A549 (cell line): ENCODE data around the gene BCR. TPM values are rescaled to one million over a fixed set of nuclear protein-coding genes. Genes with fewer than 3 reads are reported as not detected.
A peak's percentile ranks its signal among the peaks of the same experiment; 100 is the strongest.

ENCODE experiments used
- ATAC-seq, 2 experiments: fragments of 200-7000 bp in 1 of 2; fragments of >200 bp in 1 of 2; cut with Nextera tagmentation in 1 of 2; cut with Tn5 transposase in 1 of 2; 3 replicates each; pipeline versions ENCODE4 v1.8.0 to v1.9.1; 2018 to 2020; ENCODE audit warnings: mild to moderate bottlenecking in 1 of 2, moderate library complexity in 1 of 2
- CTCF ChIA-PET: fragments of 300-600 bp; sonication (Branson Sonifier 250); formaldehyde crosslinking; extraction: SDS; loops from one replicate; lab custom pipeline; 2021; ENCODE audit warnings: antibody characterized with exemption, inconsistent platforms; lab: Yijun Ruan, JAX
- POLR2A ChIA-PET: fragments of 350-600 bp; formaldehyde crosslinking; extraction: SDS; loops from one replicate; lab custom pipeline; 2021; ENCODE audit warnings: antibody characterized with exemption, inconsistent platforms; lab: Yijun Ruan, JAX
- DNase-seq, 2 experiments: peaks; one replicate each; pipeline versions ENCODE4 v3.0.0 to v3.0.0-alpha.2; 2011 to 2016; ENCODE audit warnings: low read depth in 1 of 2, low spot score in 1 of 2
- FAIRE-seq: peaks from 2 replicates; lab custom pipeline; 2011; peaks lifted over from hg19 to GRCh38; lab: Jason Lieb, UNC
- H3K27ac ChIP-seq, 2 experiments: fragments of >200 bp; sonication (Bioruptor Twin); formaldehyde crosslinking; 3 replicates each; pipeline ENCODE4 v1.5.1; 2016 to 2017
- H3K4me1 ChIP-seq: fragments of >200 bp; sonication (Bioruptor Twin); formaldehyde crosslinking; 3 replicates; pipeline ENCODE4 v1.6.1; 2016
- H3K4me2 ChIP-seq: fragments of >200 bp; sonication (Bioruptor Twin); formaldehyde crosslinking; 3 replicates; pipeline ENCODE4 v1.6.1; 2016
- H3K4me3 ChIP-seq: fragments of >200 bp; sonication (Bioruptor Twin); formaldehyde crosslinking; 3 replicates; pipeline ENCODE4 v1.5.1; 2016
- H3K9me3 ChIP-seq: fragments of >200 bp; sonication (Bioruptor Twin); formaldehyde crosslinking; 3 replicates; pipeline ENCODE4 v1.6.1; 2016
- BCL3 ChIP-seq: fragments of >200 bp; sonication (Bioruptor Twin); formaldehyde crosslinking; IDR thresholded peaks from 3 replicates; pipeline ENCODE4 v1.6.1; 2016
- CBX2 ChIP-seq: fragments of 200-600 bp; sonication (generic); IDR thresholded peaks from 2 replicates; pipeline ENCODE4 v1.6.1; 2016; ENCODE audit warnings: low read depth, mild to moderate bottlenecking, borderline replicate concordance
- CHD2 ChIP-seq: fragments of 150-350 bp; IDR thresholded peaks from 2 replicates; pipeline ENCODE4 v1.6.1; 2014; ENCODE audit warnings: low read length; ENCODE audit not compliant: partially characterized antibody
- EP300 ChIP-seq, 2 experiments: fragments of >200 bp; sonication (Bioruptor Twin); formaldehyde crosslinking; IDR thresholded peaks; 2 replicates in 1 of 2; 3 replicates in 1 of 2; pipeline ENCODE4 v1.6.1; 2016 to 2017
- FOSB ChIP-seq: fragments of 250-450 bp; sonication (Bioruptor Pico); IDR thresholded peaks from 2 replicates; pipeline ENCODE4 v1.5.0; 2020; ENCODE audit warnings: mild to moderate bottlenecking, moderate library complexity
- GATA3 ChIP-seq: IDR thresholded peaks from 2 replicates; pipeline ENCODE4 v1.6.1; 2012; ENCODE audit warnings: borderline replicate concordance
- HEYL ChIP-seq: fragments of 250-450 bp; sonication (Bioruptor Pico); IDR thresholded peaks from 2 replicates; pipeline ENCODE4 v1.8.0; 2021; ENCODE audit warnings: mild to moderate bottlenecking, moderate library complexity
- HOXA7 ChIP-seq: fragments of 250-450 bp; sonication (Bioruptor Pico); IDR thresholded peaks from 2 replicates; pipeline ENCODE4 v1.5.0; 2020; ENCODE audit warnings: mild to moderate bottlenecking, moderate library complexity
- JUN ChIP-seq, 2 experiments: fragments of >200 bp; sonication (Bioruptor Twin); formaldehyde crosslinking; IDR thresholded peaks; 2 replicates in 1 of 2; 3 replicates in 1 of 2; pipeline ENCODE4 v1.6.1; 2016 to 2017
- JUNB ChIP-seq: fragments of >200 bp; sonication (Bioruptor Twin); formaldehyde crosslinking; IDR thresholded peaks from 2 replicates; pipeline ENCODE4 v1.6.1; 2016
- KDM1A ChIP-seq: fragments of 200-600 bp; sonication (generic); IDR thresholded peaks from 2 replicates; pipeline ENCODE4 v1.6.1; 2016; ENCODE audit warnings: low read depth, mild to moderate bottlenecking
- KDM5A ChIP-seq: fragments of 200-600 bp; sonication (generic); IDR thresholded peaks from 2 replicates; pipeline ENCODE4 v1.6.1; 2016; ENCODE audit warnings: antibody characterized with exemption, mild to moderate bottlenecking
- MAFK ChIP-seq: fragments of 450-650 bp; IDR thresholded peaks from 2 replicates; pipeline ENCODE4 v1.6.1; 2014; ENCODE audit not compliant: partially characterized antibody
- NFE2L2 ChIP-seq: fragments of 150-350 bp; conservative IDR thresholded peaks from 2 replicates; pipeline ENCODE4 v1.6.1; 2014; ENCODE audit warnings: low read length
- NPAS2 ChIP-seq: fragments of 250-450 bp; sonication (Bioruptor Pico); IDR thresholded peaks from 2 replicates; pipeline ENCODE4 v1.8.0; 2022; ENCODE audit warnings: mild to moderate bottlenecking, moderate library complexity, borderline replicate concordance
- POLR2A ChIP-seq: IDR thresholded peaks from 2 replicates; pipeline ENCODE4 v1.6.1; 2012; ENCODE audit warnings: mild to moderate bottlenecking, low read length
- POLR2AphosphoS2 ChIP-seq: conservative IDR thresholded peaks from 2 replicates; pipeline ENCODE4 v1.6.1; 2012; ENCODE audit warnings: low read length, improper control_type of control experiment, inconsistent platforms
- RCOR1 ChIP-seq: fragments of 150-350 bp; IDR thresholded peaks from 2 replicates; pipeline ENCODE4 v1.6.1; 2014; ENCODE audit warnings: antibody characterized with exemption, low read length, low read depth
- RNF2 ChIP-seq: fragments of 200-600 bp; sonication (generic); IDR thresholded peaks from 2 replicates; pipeline ENCODE4 v1.6.1; 2016; ENCODE audit warnings: low read depth, mild to moderate bottlenecking, antibody characterized with exemption, moderate library complexity, borderline replicate concordance
- TP53 ChIP-seq: fragments of 250-450 bp; sonication (Bioruptor Pico); IDR thresholded peaks from 2 replicates; pipeline ENCODE4 v1.5.0; 2021; ENCODE audit warnings: mild to moderate bottlenecking, moderate library complexity
- ZC3H11A ChIP-seq: fragments of 450-650 bp; IDR thresholded peaks from 2 replicates; pipeline ENCODE4 v1.6.1; 2014; ENCODE audit warnings: antibody characterized with exemption, mild to moderate bottlenecking
- ZNF302 ChIP-seq: fragments of 250-450 bp; sonication (Bioruptor Pico); IDR thresholded peaks from 2 replicates; pipeline ENCODE4 v1.9.0; 2021; ENCODE audit warnings: inconsistent platforms, mild to moderate bottlenecking, moderate library complexity
- ZSCAN20 ChIP-seq: fragments of 250-450 bp; sonication (Bioruptor Pico); IDR thresholded peaks from 2 replicates; pipeline ENCODE4 v1.8.0; 2022; ENCODE audit warnings: mild to moderate bottlenecking, moderate library complexity
- WGBS: methylation state at CpG from one replicate; pipeline ENCODE4 v1.1.6; 2017; ENCODE audit errors: missing lambda C conversion rate; 5-methylcytosine and 5-hydroxymethylcytosine counted together
- polyA plus RNA-seq, 4 experiments: library from polyadenylated mRNA; depleted of rRNA in 3 of 4; stranded (reverse); fragments of >200 nt; fragmentation: RNase III in 1 of 4; extraction: RNeasy Plus Mini Kit Qiagen cat#74134 plus additional on column Dnase treatment in 1 of 4; gene quantifications; 2 replicates in 3 of 4; 3 replicates in 1 of 4; pipeline ENCODE4 v1.2.3, GENCODE V29; 2011 to 2017
- TF ChIP-seq, protein P1 (sequence below): fragments of 200-600 bp; sonication (generic); IDR thresholded peaks from 2 replicates; pipeline ENCODE4 v1.6.1; 2016; ENCODE audit warnings: antibody characterized with exemption, mild to moderate bottlenecking, moderate library complexity

Gene BCR
- polyA plus RNA-seq, 2 of the 4 experiments (the other 2 are of a cell fraction), result 14.7 to 16.4 TPM

GRCh38 chr22:23156286-23156685 is 24.0 kb upstream of the BCR start:
- no peaks in the 10 kb centered on the region for H3K9me3 ChIP-seq
- H3K4me1 ChIP-seq, result no peaks in the 10 kb centered on the region
- no peak overlapping the region for H3K4me3 ChIP-seq
- POLR2A ChIA-PET, result no interaction called here
- no peak overlapping the region for H3K27ac ChIP-seq
- TF ChIP-seq GATA3, result no peak
- TF ChIP-seq KDM1A, result no peak
- TF ChIP-seq RNF2, result no peak
- no peak for TF ChIP-seq KDM5A
- TF ChIP-seq BCL3, result no peak
- no peak for TF ChIP-seq POLR2AphosphoS2
- no peak for TF ChIP-seq MAFK
- no peak for TF ChIP-seq HEYL (CRISPR knock-in tag)
- TF ChIP-seq EP300 (IDR thresholded peaks at IDR 0.05), result no peak
- TF ChIP-seq ZSCAN20, result no peak
- TF ChIP-seq FOSB (CRISPR knock-in tag), result no peak
- no peak for TF ChIP-seq NPAS2 (CRISPR knock-in tag)
- ATAC-seq (peak in 1 of 2 experiments; percentile 49; a peak in 4 of 6 replicates), FAIRE-seq (no peak), DNase-seq (no peak)
- CTCF ChIA-PET, result interaction anchor here (0.6 to 1.5 kb wide), 4 partner anchors 10 to 125 kb away, joined by 3 to 6 read pairs (median 4); no protein-coding TSS in a partner anchor
- no peak overlapping the region for H3K4me2 ChIP-seq
- WGBS, result 57% methylated on average over 5 of the region's 8 CpGs

GRCh38 chr22:23157560-23158515 is 22.5 kb upstream of the BCR start:
- H3K4me1 ChIP-seq, result no peaks in the 10 kb centered on the region
- H3K4me3 ChIP-seq, result no peak overlapping the region
- no peak for TF ChIP-seq ZC3H11A
- TF ChIP-seq HOXA7 (CRISPR knock-in tag), result no peak
- TF ChIP-seq NFE2L2, result no peak
- TF ChIP-seq ZNF302 (CRISPR knock-in tag), result no peak
- no peak for TF ChIP-seq JUN (IDR thresholded peaks at IDR 0.05)
- no peak for TF ChIP-seq ZSCAN20
- TF ChIP-seq JUNB, result no peak
- TF ChIP-seq CHD2, result no peak
- TF ChIP-seq, protein P1, sequence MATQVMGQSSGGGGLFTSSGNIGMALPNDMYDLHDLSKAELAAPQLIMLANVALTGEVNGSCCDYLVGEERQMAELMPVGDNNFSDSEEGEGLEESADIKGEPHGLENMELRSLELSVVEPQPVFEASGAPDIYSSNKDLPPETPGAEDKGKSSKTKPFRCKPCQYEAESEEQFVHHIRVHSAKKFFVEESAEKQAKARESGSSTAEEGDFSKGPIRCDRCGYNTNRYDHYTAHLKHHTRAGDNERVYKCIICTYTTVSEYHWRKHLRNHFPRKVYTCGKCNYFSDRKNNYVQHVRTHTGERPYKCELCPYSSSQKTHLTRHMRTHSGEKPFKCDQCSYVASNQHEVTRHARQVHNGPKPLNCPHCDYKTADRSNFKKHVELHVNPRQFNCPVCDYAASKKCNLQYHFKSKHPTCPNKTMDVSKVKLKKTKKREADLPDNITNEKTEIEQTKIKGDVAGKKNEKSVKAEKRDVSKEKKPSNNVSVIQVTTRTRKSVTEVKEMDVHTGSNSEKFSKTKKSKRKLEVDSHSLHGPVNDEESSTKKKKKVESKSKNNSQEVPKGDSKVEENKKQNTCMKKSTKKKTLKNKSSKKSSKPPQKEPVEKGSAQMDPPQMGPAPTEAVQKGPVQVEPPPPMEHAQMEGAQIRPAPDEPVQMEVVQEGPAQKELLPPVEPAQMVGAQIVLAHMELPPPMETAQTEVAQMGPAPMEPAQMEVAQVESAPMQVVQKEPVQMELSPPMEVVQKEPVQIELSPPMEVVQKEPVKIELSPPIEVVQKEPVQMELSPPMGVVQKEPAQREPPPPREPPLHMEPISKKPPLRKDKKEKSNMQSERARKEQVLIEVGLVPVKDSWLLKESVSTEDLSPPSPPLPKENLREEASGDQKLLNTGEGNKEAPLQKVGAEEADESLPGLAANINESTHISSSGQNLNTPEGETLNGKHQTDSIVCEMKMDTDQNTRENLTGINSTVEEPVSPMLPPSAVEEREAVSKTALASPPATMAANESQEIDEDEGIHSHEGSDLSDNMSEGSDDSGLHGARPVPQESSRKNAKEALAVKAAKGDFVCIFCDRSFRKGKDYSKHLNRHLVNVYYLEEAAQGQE, result no peak
- no peak for TF ChIP-seq RCOR1
- TF ChIP-seq FOSB (CRISPR knock-in tag), result no peak
- no peak for TF ChIP-seq MAFK
- TF ChIP-seq HEYL (CRISPR knock-in tag), result no peak
- TF ChIP-seq POLR2AphosphoS2, result no peak
- no peak for TF ChIP-seq POLR2A
- no peak for TF ChIP-seq CBX2
- no peak for TF ChIP-seq TP53
- no peak for TF ChIP-seq KDM1A
- TF ChIP-seq KDM5A, result no peak
- ATAC-seq (no peak), FAIRE-seq (no peak), DNase-seq (no peak)
- no peak overlapping the region for H3K4me2 ChIP-seq
- no peak overlapping the region for H3K27ac ChIP-seq
- ChIA-PET POLR2A (no interaction called here), CTCF (no interaction called here)
- H3K9me3 ChIP-seq, result no peaks in the 10 kb centered on the region
- WGBS, result 89% methylated on average over 14 of the region's 22 CpGs
